Activated CD8-positive, alpha-beta memory T cell treated with anti-CD3 and anti-CD28 coated beads for 1 hour (primary cell): Measurements from ENCODE around the gene CEACAM16.
A peak's percentile ranks its signal among the peaks of the same experiment; 100 is the strongest.
"Not testable (repeated sequence)": the region's sequence is repeated elsewhere in the genome, so short reads cannot be mapped to it uniquely, and the experiment has no call there.

Source experiments
- DNase-seq, 2 donors: peaks; one replicate each; pipeline ENCODE4 v3.0.0-alpha.2; 2020; ENCODE audit warnings: low read depth in 1 of 2; ENCODE audit errors: extremely low read depth in 1 of 2

CEACAM16 gene, protein sequence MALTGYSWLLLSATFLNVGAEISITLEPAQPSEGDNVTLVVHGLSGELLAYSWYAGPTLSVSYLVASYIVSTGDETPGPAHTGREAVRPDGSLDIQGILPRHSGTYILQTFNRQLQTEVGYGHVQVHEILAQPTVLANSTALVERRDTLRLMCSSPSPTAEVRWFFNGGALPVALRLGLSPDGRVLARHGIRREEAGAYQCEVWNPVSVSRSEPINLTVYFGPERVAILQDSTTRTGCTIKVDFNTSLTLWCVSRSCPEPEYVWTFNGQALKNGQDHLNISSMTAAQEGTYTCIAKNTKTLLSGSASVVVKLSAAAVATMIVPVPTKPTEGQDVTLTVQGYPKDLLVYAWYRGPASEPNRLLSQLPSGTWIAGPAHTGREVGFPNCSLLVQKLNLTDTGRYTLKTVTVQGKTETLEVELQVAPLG

GRCh38 chr19:44698492-44699201 is at the start of gene CEACAM16:
Gene CEACAM16 (plus strand): TSS chr19:44699151. CDS start chr19:44701457, 2,306 bp downstream.
- no peak for DNase-seq

DNA sequence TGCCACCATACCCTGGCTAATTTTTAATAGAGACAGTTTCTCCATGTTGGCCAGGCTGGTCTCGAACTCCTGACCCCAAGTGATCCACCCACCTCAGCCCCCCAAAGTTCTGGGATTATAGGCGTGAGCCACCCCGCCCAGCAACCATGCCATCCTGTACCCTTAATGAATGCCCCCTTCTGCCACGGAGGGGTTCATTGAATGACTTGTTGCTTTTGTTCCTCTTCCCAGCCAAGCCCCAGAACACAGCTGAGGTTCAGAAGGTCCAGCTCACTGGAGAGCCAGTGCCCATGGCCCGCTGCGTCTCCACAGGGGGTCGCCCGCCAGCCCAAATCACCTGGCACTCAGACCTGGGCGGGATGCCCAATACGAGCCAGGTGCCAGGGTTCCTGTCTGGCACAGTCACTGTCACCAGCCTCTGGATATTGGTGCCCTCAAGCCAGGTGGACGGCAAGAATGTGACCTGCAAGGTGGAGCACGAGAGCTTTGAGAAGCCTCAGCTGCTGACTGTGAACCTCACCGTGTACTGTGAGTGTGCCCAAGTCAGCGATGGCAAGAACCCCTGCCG is 49.3 kb upstream of the CEACAM16 start:
- DNase-seq, result no peak

GRCh38 chr19:44653343-44653742 is 45.6 kb upstream of the CEACAM16 start:
- DNase-seq, result no peak

DNA sequence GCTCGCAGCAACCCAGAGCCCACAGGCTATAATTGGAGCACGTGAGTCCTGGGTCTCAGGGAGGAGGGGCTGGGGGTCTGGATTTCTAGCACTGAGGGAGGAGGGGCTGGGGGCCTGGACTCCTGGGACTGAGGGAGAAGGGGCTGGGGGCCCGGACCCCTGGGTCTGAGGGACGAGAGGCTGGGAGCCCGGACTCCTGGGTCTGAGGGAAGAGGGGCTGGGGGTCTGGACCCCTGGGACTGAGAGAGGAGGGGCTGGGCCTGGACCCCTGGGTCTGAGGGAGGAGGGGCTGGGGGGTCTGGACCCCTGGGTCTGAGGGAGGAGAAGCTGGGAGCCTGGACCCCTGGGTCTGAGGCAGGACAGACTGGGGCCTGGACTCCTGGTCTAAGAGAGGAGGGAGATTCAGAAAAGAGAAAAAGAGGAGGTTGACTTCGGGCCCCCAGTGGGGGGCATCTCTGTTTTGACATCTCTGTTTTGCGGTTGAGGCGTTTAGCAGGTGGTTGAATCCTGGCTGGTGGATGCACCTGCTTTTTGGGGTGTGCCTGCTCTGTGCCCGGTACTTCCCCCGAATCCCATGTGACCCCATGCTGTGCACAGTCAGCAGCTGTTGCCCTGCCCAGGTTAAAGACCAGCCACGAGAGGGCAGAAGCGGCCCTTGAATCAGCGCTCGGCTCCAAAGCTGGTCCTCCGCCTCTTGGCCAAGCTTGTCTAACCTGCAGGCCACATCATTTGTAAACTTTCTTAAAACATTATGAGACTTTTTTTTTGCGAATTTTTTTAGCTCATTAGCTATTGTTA is 44.8 kb upstream of the CEACAM16 start:
- peak; percentile 19 to 45 for DNase-seq

- peak; percentile 37 to 54 for DNase-seq
These were observed 41.6 kb upstream of the CEACAM16 start for GRCh38 chr19:44657211-44657921.

GRCh38 chr19:44658069-44658733 is 40.8 kb upstream of the CEACAM16 start:
- DNase-seq, result no peak

- DNase-seq, result no peak
These were observed 38.9 kb upstream of the CEACAM16 start for GRCh38 chr19:44660081-44660480.

- DNase-seq, result no peak
These were observed 37.7 kb upstream of the CEACAM16 start for GRCh38 chr19:44661205-44661604.

DNA sequence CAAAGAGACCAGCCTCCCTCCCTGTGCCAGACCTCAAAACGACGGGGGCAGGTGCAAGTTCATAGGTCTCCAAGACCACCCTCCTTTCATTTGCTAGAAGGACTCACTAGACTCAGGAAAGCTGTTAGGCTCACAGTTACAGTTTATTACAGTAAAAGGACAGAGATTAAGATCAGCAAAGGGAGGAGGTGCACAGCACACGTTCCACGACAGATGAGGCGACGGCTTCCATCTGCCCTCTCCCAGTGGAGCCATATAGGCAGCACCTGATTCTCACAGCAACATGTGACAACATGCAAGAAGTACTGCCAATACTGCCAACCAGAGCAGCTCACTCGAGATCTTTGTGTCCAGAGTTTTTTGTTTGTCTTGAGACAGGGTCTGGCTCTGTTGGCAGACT is 37.0 kb upstream of the CEACAM16 start:
- no peak for DNase-seq

DNA sequence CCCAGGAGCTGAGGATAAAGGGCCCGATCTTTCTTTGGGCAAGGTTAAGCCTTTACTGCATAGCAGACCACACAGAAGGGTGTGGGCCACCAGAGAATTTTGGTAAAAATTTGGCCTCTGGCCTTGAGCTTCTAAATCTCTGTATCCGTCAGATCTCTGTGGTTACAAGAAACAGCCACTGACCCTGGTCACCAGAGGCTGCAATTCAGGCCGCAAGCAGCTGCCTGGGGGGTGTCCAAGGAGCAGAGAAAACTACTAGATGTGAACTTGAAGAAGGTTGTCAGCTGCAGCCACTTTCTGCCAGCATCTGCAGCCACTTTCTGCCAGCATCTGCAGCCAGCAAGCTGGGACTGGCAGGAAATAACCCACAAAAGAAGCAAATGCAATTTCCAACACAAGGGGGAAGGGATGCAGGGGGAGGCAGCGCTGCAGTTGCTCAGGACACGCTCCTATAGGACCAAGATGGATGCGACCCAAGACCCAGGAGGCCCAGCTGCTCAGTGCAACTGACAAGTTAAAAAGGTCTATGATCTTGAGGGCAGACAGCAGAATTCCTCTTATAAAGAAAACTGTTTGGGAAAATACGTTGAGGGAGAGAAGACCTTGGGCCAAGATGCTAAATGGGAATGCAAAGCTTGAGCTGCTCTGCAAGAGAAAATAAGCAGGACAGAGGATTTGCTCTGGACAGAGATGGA is 36.1 kb upstream of the CEACAM16 start:
- no peak for DNase-seq

DNA sequence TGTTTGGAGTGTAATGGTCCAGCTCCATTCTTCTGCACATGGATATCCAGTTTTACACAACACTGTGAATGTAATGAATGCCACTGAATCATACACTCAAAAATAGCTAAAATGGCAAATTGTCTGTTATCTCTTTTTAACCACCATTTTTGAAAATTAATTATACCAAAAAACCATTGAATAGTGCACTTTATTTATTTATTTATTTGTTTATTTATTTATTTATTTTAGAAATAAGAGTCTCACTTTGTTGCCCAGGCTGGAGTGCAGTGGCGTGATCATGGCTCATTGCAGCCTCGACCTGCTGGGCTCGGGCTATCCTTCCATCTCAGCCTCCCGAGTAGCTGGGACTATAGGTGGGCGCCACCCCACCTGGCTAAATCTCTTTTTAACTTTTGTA is 35.0 kb upstream of the CEACAM16 start:
- no peak for DNase-seq

GRCh38 chr19:44664976-44665375 is 34.0 kb upstream of the CEACAM16 start:
- no peak for DNase-seq

- no peak for DNase-seq
These were observed 31.9 kb upstream of the CEACAM16 start for GRCh38 chr19:44666852-44667556.

DNA sequence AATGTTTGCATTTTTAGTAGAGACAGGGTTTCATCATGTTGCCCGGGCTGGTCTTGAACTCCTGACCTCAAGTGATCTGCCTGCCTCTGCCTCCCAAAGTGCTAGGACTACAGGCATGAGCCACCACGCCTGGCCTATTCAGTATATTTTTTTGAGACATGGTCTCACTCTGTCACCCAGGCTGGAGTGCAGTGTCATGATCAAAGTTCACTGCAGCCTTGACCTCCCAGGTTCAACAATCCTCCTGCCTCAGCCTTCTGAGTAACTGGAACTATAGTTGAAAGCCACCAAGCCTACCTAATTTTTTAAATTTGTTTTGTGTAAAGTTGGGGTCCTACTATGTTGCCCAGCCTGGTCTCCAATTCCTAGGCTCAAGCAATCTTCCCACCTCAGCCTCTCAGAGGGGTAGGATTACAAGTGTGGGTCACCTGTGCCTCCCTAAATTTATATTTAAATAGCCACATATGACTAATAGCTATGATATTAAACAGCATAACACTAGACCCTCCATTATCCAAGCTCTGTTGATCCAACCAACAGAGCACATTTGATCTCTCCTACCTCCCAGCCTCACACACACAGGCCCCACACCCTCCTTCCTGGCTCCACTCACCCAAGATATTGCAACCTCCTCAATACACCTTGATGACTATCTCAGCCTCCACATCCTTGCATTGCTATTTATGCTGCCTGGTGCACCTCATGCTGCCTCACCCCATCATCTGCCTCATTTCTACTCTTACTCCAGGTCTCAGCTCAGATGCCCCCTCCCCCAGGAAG is 29.8 kb upstream of the CEACAM16 start:
- DNase-seq, result no peak

GRCh38 chr19:44670027-44670426 is 28.9 kb upstream of the CEACAM16 start:
- DNase-seq, result not testable (repeated sequence)

GRCh38 chr19:44671400-44671799 is 27.6 kb upstream of the CEACAM16 start, which contains the start of gene CEACAM19:
Gene CEACAM19 (plus strand): TSS chr19:44671482. CDS start chr19:44671932, 450 bp downstream.
- no peak for DNase-seq

DNA sequence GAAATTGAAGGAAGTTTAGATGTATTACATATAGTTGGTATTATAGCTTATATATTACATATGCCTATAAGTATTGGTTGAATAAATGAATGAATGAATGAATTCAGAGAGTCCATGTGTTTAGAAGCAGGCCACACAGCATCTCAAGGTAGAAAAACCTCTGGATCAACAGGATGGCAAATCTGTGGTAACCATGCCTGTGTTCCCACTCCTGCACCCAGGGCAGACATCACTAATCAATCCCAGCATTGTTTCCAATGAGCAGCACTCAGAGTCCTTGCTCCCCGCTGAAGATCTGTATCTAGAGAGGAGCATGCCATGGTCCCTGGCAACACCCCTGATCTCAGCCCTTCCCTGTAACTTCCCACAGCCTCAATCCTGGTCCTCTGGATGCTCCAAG is 26.7 kb upstream of the CEACAM16 start:
- DNase-seq, result no peak

- no peak for DNase-seq
These were observed 25.4 kb upstream of the CEACAM16 start for GRCh38 chr19:44673510-44673909.
